PFSK-1 (cell line): ENCODE data around the gene ZNF891.

Experiments
- FOXP2 ChIP-seq: optimal IDR thresholded peaks from 2 replicates; pipeline ENCODE3; 2011; ENCODE audit warnings: borderline replicate concordance, control low read depth, inconsistent platforms; ENCODE audit not compliant: insufficient read depth; ENCODE audit errors: extremely low read length, extremely low read depth
- POLR2AphosphoS5 ChIP-seq: IDR thresholded peaks from 2 replicates; pipeline ENCODE4 v1.6.1; 2012; ENCODE audit warnings: low read depth, mild to moderate bottlenecking, control low read depth, low read length, moderate library complexity
- SIN3A ChIP-seq: IDR thresholded peaks from 2 replicates; pipeline ENCODE4 v1.6.1; 2012; ENCODE audit warnings: mild to moderate bottlenecking, low read length, moderate library complexity, borderline replicate concordance; ENCODE audit not compliant: insufficient read depth
- TAF1 ChIP-seq: IDR thresholded peaks from 2 replicates; pipeline ENCODE4 v1.6.1; 2012; ENCODE audit warnings: low read length, control low read depth, borderline replicate concordance; ENCODE audit not compliant: insufficient read depth
- TF ChIP-seq, protein P1 (sequence below), 2 experiments: IDR thresholded peaks; 2 replicates each; pipeline versions ENCODE4 v1.6.1 to v1.8.0; 2011 to 2012; ENCODE audit warnings: low read depth in 2 of 2, low read length in 2 of 2, control low read depth in 1 of 2, inconsistent platforms in 1 of 2, mild to moderate bottlenecking in 1 of 2, moderate library complexity in 1 of 2; ENCODE audit not compliant: insufficient read depth in 1 of 2

The ZNF891 gene

DNA sequence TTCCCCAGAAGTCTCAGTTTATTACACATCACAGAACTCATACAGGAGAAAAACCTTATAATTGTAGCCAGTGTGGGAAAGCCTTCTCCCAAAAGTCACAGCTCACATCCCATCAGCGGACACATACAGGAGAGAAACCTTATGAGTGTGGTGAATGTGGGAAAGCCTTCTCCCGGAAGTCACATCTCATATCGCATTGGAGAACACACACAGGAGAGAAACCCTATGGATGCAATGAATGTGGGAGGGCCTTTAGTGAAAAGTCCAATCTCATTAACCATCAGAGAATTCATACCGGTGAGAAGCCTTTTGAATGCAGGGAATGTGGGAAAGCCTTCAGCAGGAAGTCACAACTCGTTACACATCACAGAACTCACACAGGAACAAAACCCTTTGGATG is 72.6 kb downstream of the ZNF891 start:
- TF ChIP-seq FOXP2 = no peak
- no peak for TF ChIP-seq POLR2AphosphoS5
- TF ChIP-seq TAF1 = no peak
- TF ChIP-seq, protein P1, sequence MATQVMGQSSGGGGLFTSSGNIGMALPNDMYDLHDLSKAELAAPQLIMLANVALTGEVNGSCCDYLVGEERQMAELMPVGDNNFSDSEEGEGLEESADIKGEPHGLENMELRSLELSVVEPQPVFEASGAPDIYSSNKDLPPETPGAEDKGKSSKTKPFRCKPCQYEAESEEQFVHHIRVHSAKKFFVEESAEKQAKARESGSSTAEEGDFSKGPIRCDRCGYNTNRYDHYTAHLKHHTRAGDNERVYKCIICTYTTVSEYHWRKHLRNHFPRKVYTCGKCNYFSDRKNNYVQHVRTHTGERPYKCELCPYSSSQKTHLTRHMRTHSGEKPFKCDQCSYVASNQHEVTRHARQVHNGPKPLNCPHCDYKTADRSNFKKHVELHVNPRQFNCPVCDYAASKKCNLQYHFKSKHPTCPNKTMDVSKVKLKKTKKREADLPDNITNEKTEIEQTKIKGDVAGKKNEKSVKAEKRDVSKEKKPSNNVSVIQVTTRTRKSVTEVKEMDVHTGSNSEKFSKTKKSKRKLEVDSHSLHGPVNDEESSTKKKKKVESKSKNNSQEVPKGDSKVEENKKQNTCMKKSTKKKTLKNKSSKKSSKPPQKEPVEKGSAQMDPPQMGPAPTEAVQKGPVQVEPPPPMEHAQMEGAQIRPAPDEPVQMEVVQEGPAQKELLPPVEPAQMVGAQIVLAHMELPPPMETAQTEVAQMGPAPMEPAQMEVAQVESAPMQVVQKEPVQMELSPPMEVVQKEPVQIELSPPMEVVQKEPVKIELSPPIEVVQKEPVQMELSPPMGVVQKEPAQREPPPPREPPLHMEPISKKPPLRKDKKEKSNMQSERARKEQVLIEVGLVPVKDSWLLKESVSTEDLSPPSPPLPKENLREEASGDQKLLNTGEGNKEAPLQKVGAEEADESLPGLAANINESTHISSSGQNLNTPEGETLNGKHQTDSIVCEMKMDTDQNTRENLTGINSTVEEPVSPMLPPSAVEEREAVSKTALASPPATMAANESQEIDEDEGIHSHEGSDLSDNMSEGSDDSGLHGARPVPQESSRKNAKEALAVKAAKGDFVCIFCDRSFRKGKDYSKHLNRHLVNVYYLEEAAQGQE (IDR thresholded peaks at IDR 0.05; ENCODE audit: insufficient read depth in 1 of 2, low read depth in 2 of 2, low read length in 2 of 2) = no peak
- TF ChIP-seq SIN3A = no peak
